HG02981 (cell line): ENCODE measurements around the gene MTG1.
"Not testable (repeated sequence)": the region's sequence is repeated elsewhere in the genome, so short reads cannot be mapped to it uniquely, and the experiment has no call there.

Experiments
- ATAC-seq: cut with Tn5 transposase; IDR thresholded peaks from one replicate; pipeline ENCODE4 v1.9.1; 2021; ENCODE audit warnings: mild to moderate bottlenecking, moderate library complexity; ENCODE audit not compliant: unreplicated experiment

MTG1 gene

GRCh38 chr10:133399123-133399601, 5.2 kb downstream of the MTG1 start:
- ATAC-seq: no peak

- peak; percentile 69 for ATAC-seq
These were observed 6.9 kb downstream of the MTG1 start for GRCh38 chr10:133400624-133401424.

- ATAC-seq: no peak
These were observed 7.5 kb downstream of the MTG1 start for GRCh38 chr10:133401500-133401899.

GRCh38 chr10:133401981-133402725, 8.2 kb downstream of the MTG1 start:
- no peak for ATAC-seq

GRCh38 chr10:133403359-133403758, 9.4 kb downstream of the MTG1 start:
- no peak for ATAC-seq

- no peak for ATAC-seq
These were observed 9.8 kb downstream of the MTG1 start for GRCh38 chr10:133403784-133404183.

GRCh38 chr10:133405272-133405671, 11.3 kb downstream of the MTG1 start:
- ATAC-seq: no peak

GRCh38 chr10:133405844-133406527, 12.0 kb downstream of the MTG1 start:
- ATAC-seq: no peak

- ATAC-seq: no peak
These were observed 17.8 kb downstream of the MTG1 start for GRCh38 chr10:133411523-133412380.

GRCh38 chr10:133412381-133412711, 18.4 kb downstream of the MTG1 start:
- ATAC-seq: no peak

- ATAC-seq: not testable (repeated sequence)
These were observed 20.4 kb downstream of the MTG1 start for GRCh38 chr10:133414401-133414800.

- ATAC-seq: no peak
These were observed 21.8 kb downstream of the MTG1 start for GRCh38 chr10:133415752-133416151.

GRCh38 chr10:133418289-133418993, 24.5 kb downstream of the MTG1 start:
- ATAC-seq: no peak

- ATAC-seq: no peak
These were observed 25.4 kb downstream of the MTG1 start for GRCh38 chr10:133419211-133419950.

GRCh38 chr10:133420028-133420427, 26.1 kb downstream of the MTG1 start:
- no peak for ATAC-seq

- no peak for ATAC-seq
These were observed 26.6 kb downstream of the MTG1 start for GRCh38 chr10:133420579-133420978.

- no peak for ATAC-seq
These were observed 27.6 kb downstream of the MTG1 start for GRCh38 chr10:133421336-133422222.

- ATAC-seq: no peak
These were observed 28.4 kb downstream of the MTG1 start for GRCh38 chr10:133422223-133422806.
